Measurements from ENCODE around the gene RHEBL1.

The RHEBL1 gene

DNA sequence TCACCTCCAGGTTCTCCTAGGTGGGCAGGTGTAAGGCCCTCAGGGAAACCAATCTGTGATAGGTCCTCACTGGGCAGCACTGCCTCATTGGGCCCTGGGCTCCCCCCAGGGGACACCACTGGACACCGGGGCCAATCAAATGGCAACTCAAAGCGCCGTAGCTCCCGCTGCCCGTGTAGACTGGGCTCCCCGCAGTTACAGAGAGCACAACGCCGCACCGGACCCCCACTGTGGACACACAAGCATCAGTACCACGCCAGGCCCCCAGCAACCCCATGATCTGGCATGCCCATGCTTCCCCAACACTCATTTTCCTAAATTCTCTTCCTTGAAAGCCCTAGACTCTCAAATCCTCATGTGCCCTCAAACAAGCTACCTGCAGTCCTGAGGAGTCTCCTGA lies 15.3 kb downstream of the RHEBL1 start:
- peaks cover 8% of the 10 kb centered on the region for H3K4me1 ChIP-seq (ENCODE audit: insufficient read depth, poor library complexity, severe bottlenecking)

DNA sequence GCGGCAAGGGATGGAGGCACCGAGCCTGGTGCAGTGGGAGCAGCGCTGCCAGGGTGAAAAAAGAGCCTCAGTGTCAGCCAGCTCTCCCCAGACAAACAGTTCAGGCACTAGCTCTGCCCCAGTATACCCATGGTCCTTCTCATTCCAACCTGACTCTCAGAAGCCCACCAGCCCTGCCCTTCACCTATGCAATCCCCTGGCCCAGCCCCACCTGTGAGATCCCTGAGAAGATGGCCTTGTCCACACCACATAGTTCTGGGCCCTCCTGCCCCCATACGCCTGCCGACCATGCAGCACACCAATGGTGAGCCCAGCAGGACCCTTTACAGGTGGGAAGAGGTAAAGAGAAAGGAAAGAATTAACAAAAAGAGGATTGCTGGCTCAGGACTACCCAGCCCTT lies 15.7 kb downstream of the RHEBL1 start:
- Histone ChIP-seq H3K27ac (ENCODE audit: poor library complexity, severe bottlenecking) (no peak overlapping the region), H3K4me3 (ENCODE audit: severe bottlenecking) (no peak overlapping the region), H3K9me3 (ENCODE audit: severe bottlenecking) (no peaks in the 10 kb centered on the region), H3K4me1 (ENCODE audit: insufficient read depth, poor library complexity, severe bottlenecking) (peaks cover 8% of the 10 kb centered on the region), H3K36me3 (ENCODE audit: low read depth) (peaks cover 74% of the 10 kb centered on the region), H3K27me3 (ENCODE audit: insufficient read depth, poor library complexity, severe bottlenecking) (no peaks in the 10 kb centered on the region)
- no peak for DNase-seq (ENCODE audit: low spot score)
- no peak for ATAC-seq (ENCODE audit: low read depth)
- TF ChIP-seq, protein P1, sequence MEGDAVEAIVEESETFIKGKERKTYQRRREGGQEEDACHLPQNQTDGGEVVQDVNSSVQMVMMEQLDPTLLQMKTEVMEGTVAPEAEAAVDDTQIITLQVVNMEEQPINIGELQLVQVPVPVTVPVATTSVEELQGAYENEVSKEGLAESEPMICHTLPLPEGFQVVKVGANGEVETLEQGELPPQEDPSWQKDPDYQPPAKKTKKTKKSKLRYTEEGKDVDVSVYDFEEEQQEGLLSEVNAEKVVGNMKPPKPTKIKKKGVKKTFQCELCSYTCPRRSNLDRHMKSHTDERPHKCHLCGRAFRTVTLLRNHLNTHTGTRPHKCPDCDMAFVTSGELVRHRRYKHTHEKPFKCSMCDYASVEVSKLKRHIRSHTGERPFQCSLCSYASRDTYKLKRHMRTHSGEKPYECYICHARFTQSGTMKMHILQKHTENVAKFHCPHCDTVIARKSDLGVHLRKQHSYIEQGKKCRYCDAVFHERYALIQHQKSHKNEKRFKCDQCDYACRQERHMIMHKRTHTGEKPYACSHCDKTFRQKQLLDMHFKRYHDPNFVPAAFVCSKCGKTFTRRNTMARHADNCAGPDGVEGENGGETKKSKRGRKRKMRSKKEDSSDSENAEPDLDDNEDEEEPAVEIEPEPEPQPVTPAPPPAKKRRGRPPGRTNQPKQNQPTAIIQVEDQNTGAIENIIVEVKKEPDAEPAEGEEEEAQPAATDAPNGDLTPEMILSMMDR (IDR thresholded peaks at IDR 0.05; ENCODE audit: poor library complexity, severe bottlenecking), result no peak

More for the DNA sequence above, 15.3 kb downstream of the RHEBL1 start:
- Histone ChIP-seq H3K27me3 (ENCODE audit: insufficient read depth, poor library complexity, severe bottlenecking) (no peaks in the 10 kb centered on the region), H3K4me3 (ENCODE audit: severe bottlenecking) (no peak overlapping the region), H3K9me3 (ENCODE audit: severe bottlenecking) (no peaks in the 10 kb centered on the region), H3K27ac (ENCODE audit: poor library complexity, severe bottlenecking) (no peak overlapping the region), H3K36me3 (ENCODE audit: low read depth) (peaks cover 70% of the 10 kb centered on the region)
- ATAC-seq (ENCODE audit: low read depth), result no peak
- TF ChIP-seq, protein P1 (IDR thresholded peaks at IDR 0.05; ENCODE audit: poor library complexity, severe bottlenecking), result no peak
- no peak for DNase-seq (ENCODE audit: low spot score)

DNA sequence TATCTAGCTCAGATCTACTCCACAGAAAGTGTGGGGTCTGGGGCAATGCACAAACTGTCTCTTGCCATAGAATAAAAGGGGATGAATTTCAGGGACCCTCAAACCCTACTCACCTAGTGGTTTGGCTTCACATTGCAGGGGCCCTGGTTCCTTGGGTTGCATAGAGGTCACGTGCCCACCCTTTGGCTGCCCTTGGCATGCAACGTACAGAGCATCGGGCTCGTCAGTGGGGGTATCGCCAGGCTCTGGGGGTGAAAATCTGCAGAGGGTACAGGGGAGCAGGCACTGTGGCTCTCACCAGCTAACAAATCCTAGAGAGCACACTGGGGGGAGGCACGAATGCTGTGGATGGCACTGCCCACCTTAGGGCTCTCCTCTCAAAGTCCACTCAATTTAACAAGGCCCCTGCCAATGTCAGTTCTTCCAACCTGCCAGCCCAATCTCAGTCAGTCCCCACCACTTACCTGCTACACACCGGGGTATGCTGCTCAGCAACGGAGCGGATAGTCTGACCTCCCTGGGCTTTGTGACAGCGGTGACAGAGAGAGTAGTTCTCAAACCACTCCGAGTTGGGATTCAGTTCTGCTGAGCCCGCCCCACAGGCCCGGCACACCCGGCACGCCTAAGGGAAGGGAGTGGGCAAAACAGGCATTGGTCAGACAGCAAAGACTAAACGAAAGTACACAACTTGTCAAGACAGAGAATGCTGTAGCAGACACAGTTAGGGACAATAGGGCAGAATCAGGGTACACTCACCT lies 17.1 kb downstream of the RHEBL1 start:
- Histone ChIP-seq H3K36me3 (ENCODE audit: low read depth) (peaks cover 89% of the 10 kb centered on the region), H3K27ac (ENCODE audit: poor library complexity, severe bottlenecking) (no peak overlapping the region), H3K4me1 (ENCODE audit: insufficient read depth, poor library complexity, severe bottlenecking) (peaks cover 6% of the 10 kb centered on the region), H3K27me3 (ENCODE audit: insufficient read depth, poor library complexity, severe bottlenecking) (no peaks in the 10 kb centered on the region), H3K4me3 (ENCODE audit: severe bottlenecking) (no peak overlapping the region), H3K9me3 (ENCODE audit: severe bottlenecking) (no peaks in the 10 kb centered on the region)
- DNase-seq (ENCODE audit: low spot score), result no peak
- ATAC-seq (ENCODE audit: low read depth), result no peak
- TF ChIP-seq, protein P1 (IDR thresholded peaks at IDR 0.05; ENCODE audit: poor library complexity, severe bottlenecking), result no peak

DNA sequence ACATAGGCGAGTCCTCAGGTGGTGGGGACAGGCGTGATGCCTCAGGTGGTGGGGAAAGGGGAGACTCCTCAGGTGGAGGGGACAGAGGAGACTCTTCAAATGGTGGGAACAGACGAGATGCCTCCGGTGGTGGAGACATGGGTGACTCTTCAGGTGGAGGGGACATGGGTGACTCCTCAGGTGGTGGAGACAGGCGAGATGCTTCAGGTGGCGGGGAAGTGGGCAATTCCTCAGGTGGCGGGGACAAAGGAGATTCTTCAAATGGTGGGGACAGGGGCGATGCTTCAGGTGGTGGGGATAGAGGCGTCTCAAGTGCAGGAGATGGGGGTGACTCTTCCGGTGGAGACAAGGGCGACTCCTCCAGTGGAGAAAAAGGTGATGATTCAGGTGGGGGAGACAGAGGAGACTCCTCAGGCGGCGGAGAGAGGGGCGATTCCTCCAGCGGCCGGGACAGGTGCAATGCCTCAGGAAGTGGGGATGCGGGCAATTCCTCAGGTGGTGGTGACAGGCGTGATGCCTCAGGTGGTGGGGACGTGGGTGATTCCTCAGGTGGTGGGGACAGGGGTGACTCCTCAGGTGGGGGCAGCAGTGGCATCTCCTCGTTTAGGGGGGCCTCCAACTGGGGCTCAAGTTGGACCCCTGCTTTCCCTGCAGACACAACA lies 17.9 kb downstream of the RHEBL1 start:
- no peak for ATAC-seq (ENCODE audit: low read depth)
- no peaks in the 10 kb centered on the region for H3K9me3 ChIP-seq (ENCODE audit: severe bottlenecking)
- H3K4me1 ChIP-seq (ENCODE audit: insufficient read depth, poor library complexity, severe bottlenecking), result no peaks in the 10 kb centered on the region
- no peaks in the 10 kb centered on the region for H3K27me3 ChIP-seq (ENCODE audit: insufficient read depth, poor library complexity, severe bottlenecking)
- H3K4me3 ChIP-seq (ENCODE audit: severe bottlenecking), result no peak overlapping the region
- no peak for DNase-seq (ENCODE audit: low spot score)
- peaks cover 91% of the 10 kb centered on the region for H3K36me3 ChIP-seq (ENCODE audit: low read depth)
- H3K27ac ChIP-seq (ENCODE audit: poor library complexity, severe bottlenecking), result no peak overlapping the region
- TF ChIP-seq, protein P1 (IDR thresholded peaks at IDR 0.05; ENCODE audit: poor library complexity, severe bottlenecking), result no peak

DNA sequence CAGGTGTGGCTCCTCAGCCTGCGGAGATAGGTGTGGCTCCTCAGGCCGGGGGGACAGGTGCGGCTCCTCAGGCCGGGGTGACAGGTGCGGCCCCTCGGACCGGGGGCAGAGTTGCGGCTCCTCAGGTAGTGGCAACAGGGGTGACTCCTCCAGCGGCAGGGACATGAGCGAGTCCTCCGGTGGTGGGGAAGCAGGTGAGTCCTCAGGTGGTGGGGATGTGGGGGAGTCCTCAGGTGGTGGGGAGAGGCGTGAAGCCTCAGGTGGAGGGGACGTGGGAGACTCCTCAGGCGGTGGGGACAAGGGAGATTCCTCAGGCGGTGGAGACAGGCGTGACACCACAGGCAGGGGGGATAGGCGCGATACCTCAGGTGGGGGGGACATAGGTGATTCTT lies 18.4 kb downstream of the RHEBL1 start:
- DNase-seq (ENCODE audit: low spot score) (no peak), ATAC-seq (ENCODE audit: low read depth) (no peak)
- Histone ChIP-seq H3K27ac (ENCODE audit: poor library complexity, severe bottlenecking) (no peak overlapping the region), H3K4me1 (ENCODE audit: insufficient read depth, poor library complexity, severe bottlenecking) (no peaks in the 10 kb centered on the region), H3K4me3 (ENCODE audit: severe bottlenecking) (no peak overlapping the region), H3K36me3 (ENCODE audit: low read depth) (peaks cover 91% of the 10 kb centered on the region), H3K9me3 (ENCODE audit: severe bottlenecking) (no peaks in the 10 kb centered on the region), H3K27me3 (ENCODE audit: insufficient read depth, poor library complexity, severe bottlenecking) (no peaks in the 10 kb centered on the region)
- TF ChIP-seq, protein P1 (IDR thresholded peaks at IDR 0.05; ENCODE audit: poor library complexity, severe bottlenecking), result no peak
